ENCODE data around the gene TENM3.

GRCh38 chr4:182582245-182582644 is 339.0 kb downstream of the TENM3 start:
- no peak for TF ChIP-seq RNF2 (IDR thresholded peaks at IDR 0.05; ENCODE audit: borderline replicate concordance, low read depth, low read length, missing control alignments, poor library complexity, severe bottlenecking)
- no peak for TF ChIP-seq POLR2AphosphoS5 (IDR thresholded peaks at IDR 0.05; ENCODE audit: low read depth, low read length)
- TF ChIP-seq CTCF (IDR thresholded peaks at IDR 0.05; ENCODE audit: control extremely low read depth in 1 of 3, insufficient read depth in 1 of 3, low read depth in 1 of 3, low read length in 3 of 3) = no peak
